OCI-LY1 (cell line): Measurements from ENCODE around the gene ZSCAN21.

Source experiments
- CTCF ChIP-seq: fragments of 200-600 bp; sonication (generic), shearing (Covaris generic); IDR thresholded peaks from 2 replicates; pipeline ENCODE4 v1.5.1; 2017; ENCODE audit warnings: mild to moderate bottlenecking, antibody characterized with exemption, low read length, moderate library complexity, mixed read lengths
- EZH2 ChIP-seq: fragments of 200-600 bp; sonication (generic), shearing (Covaris generic); IDR thresholded peaks from 2 replicates; pipeline ENCODE4 v1.8.0; 2017; ENCODE audit warnings: borderline replicate concordance, mixed run types, mild to moderate bottlenecking, antibody characterized with exemption, low read length, moderate library complexity, mixed read lengths

DNA sequence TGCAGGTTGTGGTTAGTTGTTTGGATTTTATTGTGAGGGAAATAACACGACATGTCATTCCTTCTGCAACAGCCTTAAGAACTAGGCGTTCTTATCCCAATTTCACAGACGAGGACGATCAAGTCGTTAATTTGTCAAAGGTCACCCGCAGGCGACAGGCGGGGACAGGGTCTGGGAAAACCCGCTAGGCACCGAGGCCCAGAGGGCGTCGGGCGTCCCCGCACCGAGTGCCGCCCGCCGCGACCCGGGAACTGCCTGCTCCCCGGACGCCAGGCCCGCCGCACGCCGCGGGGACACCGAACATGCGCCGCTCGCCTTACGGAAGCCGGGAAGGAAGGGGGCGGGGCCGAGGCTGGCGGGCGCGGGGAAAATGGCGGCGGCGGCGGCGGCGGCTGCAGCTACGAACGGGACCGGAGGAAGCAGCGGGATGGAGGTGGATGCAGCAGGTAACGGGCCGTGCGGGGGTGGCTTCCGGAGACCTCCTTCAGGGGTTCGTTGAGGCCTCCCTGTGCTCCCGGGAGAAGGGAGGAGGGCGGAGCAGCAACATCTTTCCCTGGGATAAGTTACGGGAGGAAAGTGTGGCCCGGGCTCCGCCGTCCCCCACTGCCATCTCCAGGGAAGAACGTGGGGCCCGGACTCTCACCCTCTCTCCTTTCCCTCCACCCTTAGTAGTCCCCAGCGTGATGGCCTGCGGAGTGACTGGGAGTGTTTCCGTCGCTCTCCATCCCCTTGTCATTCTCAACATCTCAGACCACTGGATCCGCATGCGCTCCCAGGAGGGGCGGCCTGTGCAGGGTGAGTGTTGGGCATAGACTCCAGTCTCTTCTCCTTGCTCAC is 39.3 kb downstream of the ZSCAN21 start, which contains the start of gene COPS6:
- TF ChIP-seq CTCF (no peak), EZH2 (no peak)
